ENCODE results near the gene SLC25A42. TPM values are rescaled to one million over a fixed set of nuclear protein-coding genes. Genes with fewer than 3 reads are reported as not detected.

SLC25A42 gene
- polyA plus RNA-seq, 1 experiment, result 5.8 TPM

DNA sequence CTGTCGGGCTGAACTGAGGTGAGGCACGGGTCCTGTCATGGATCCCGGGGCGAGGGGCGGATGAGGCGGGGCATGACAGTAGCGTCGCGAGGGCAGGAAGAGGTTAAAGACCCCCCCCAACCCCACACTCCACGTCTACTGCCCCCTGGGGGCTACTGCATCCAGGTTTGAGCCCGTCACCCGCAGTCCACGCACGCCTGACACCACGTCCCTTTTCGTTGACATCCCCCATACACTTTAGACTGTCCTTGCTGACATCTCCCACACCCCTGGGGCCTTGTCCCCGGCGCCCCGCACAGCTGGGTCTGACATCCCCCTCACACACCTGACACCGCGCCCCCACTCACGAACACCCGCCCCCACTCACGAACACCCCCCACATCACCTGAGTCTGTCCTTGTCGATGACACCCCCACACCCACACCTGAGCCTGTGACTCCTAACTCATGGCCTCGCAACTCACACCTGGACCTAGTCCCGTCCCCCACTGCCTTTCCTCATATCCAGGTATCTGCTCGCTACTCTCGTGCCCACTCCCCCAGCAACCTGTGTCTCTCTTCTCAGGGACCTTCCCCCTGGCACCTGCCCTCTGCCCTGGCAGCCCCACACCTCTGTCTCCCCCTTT lies 416 bp downstream of the SLC25A42 start:
- TF ChIP-seq, protein P1, sequence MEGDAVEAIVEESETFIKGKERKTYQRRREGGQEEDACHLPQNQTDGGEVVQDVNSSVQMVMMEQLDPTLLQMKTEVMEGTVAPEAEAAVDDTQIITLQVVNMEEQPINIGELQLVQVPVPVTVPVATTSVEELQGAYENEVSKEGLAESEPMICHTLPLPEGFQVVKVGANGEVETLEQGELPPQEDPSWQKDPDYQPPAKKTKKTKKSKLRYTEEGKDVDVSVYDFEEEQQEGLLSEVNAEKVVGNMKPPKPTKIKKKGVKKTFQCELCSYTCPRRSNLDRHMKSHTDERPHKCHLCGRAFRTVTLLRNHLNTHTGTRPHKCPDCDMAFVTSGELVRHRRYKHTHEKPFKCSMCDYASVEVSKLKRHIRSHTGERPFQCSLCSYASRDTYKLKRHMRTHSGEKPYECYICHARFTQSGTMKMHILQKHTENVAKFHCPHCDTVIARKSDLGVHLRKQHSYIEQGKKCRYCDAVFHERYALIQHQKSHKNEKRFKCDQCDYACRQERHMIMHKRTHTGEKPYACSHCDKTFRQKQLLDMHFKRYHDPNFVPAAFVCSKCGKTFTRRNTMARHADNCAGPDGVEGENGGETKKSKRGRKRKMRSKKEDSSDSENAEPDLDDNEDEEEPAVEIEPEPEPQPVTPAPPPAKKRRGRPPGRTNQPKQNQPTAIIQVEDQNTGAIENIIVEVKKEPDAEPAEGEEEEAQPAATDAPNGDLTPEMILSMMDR (IDR thresholded peaks at IDR 0.05; ENCODE audit: insufficient read depth, low read depth, low read length), result peak; percentile 51
- Histone ChIP-seq H3K27me3 (ENCODE audit: control insufficient read depth, insufficient read depth, low read length) (no peaks in the 10 kb centered on the region), H3K36me3 (ENCODE audit: control insufficient read depth, insufficient read depth, low read length) (peaks cover 1% of the 10 kb centered on the region), H3K4me3 (ENCODE audit: low read depth, low read length) (peak overlapping the region; percentile 88)
- no peak for DNase-seq (ENCODE audit: low read depth)
- CTCF ChIA-PET, result interaction anchor here (0.7 to 1.9 kb wide), 3 partner anchors 10 to 278 kb away, joined by 3 to 14 read pairs (median 3); no protein-coding TSS in a partner anchor
- POLR2A ChIA-PET, result no interaction called here

DNA sequence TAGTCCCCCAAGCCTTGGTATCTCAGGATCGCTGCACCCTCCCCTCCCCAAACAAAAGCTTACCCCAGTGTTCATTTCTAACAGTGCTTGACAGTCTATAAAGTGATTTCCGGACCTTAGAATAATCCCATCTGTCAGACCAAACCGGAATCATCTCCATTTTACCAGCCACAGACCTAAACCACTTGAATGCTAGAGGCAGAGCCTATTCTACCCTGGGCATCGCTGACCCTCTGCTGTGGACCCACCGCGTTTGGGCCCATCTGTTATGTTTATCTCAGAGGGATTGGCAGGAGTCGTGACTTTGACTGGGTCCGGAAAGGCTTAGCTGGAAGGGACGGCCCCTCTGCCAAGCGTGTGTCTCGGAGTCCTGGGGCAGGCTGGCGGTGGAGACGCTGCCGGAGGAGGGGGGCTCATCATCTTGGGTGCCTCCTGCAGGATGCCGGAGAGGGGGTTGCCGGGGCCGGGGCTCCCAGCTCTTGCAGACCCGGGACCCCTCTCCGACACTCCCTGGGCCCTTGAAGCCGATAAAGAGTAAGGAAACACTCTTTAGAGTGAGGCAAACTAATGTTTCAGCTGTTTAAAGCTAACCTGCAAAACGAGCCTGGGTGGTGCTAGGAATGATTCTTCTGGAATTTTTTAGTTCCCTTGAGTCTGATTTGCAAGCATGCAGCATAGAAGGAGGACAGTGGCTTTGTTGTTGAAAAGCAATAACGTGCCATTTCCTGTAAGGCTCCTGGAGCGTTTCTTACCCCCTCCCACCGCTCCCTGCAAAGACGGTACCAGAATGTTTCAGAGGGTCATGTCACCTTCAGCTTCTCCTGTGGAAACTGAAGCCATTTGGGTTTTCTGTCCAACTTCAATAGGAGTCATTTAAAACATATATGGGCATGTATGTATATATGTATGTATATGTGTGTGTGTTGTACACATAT lies 1.3 kb downstream of the SLC25A42 start:
- no peak for DNase-seq (ENCODE audit: low read depth)
- POLR2A ChIA-PET, result no interaction called here
- no peaks in the 10 kb centered on the region for H3K27me3 ChIP-seq (ENCODE audit: control insufficient read depth, insufficient read depth, low read length)
- CTCF ChIA-PET, result interaction anchor here (0.7 kb wide), 1 partner anchor 277 kb away, joined by 3 read pairs; no protein-coding TSS in a partner anchor
- H3K4me3 ChIP-seq (ENCODE audit: low read depth, low read length), result peak overlapping the region; percentile 88
- TF ChIP-seq, protein P1 (IDR thresholded peaks at IDR 0.05; ENCODE audit: insufficient read depth, low read depth, low read length), result no peak
- H3K36me3 ChIP-seq (ENCODE audit: control insufficient read depth, insufficient read depth, low read length), result peaks cover 1% of the 10 kb centered on the region; the same call in 1 of the 2 replicates

DNA sequence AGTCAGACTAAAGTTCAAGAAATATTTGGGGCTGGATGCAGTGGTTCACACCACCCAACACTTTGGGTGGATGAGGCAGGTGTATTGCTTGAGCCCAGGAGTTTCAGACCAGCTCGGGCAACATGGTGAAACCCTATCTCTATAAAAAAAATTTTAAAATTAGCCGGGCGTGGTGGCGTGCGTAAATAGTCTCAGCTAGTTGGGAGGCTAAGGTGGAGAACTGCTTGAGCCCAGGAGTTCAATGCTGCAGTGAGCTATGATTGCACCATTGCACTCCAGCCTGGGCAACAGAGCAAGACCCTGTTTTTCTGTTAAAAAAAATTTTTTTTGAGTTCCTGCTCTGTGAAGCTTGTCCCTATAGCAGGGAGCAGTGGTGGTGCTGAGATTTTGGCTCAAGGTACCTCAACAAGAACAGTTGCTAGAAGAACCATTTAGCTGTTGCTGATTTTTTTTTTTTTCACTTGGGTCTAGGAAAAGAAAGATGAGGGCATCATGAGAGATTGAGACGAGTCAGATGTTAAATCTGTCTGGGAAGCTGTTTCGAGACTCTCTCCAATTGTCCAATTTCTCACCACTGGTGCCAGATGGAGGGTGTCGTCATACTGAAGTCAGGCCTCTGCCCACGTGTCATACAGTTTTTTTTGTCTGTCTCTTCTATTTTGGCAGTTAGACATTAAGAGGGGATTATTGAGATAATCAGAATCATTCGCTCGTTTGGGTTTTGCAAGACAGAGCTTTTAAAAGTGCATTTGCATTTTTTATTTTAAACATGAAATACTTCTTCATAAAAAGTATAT lies 3.7 kb downstream of the SLC25A42 start:
- H3K27me3 ChIP-seq (ENCODE audit: control insufficient read depth, insufficient read depth, low read length), result no peaks in the 10 kb centered on the region
- ChIA-PET CTCF (interaction anchor here (0.6 to 1.6 kb wide), 2 partner anchors 49 to 275 kb away, joined by 3 read pairs; no protein-coding TSS in a partner anchor), POLR2A (no interaction called here)
- DNase-seq (ENCODE audit: low read depth), result no peak
- TF ChIP-seq, protein P1 (IDR thresholded peaks at IDR 0.05; ENCODE audit: insufficient read depth, low read depth, low read length), result no peak
- H3K4me3 ChIP-seq (ENCODE audit: low read depth, low read length), result no peak overlapping the region
- no peaks in the 10 kb centered on the region; the same call in 1 of the 2 replicates for H3K36me3 ChIP-seq (ENCODE audit: control insufficient read depth, insufficient read depth, low read length)

DNA sequence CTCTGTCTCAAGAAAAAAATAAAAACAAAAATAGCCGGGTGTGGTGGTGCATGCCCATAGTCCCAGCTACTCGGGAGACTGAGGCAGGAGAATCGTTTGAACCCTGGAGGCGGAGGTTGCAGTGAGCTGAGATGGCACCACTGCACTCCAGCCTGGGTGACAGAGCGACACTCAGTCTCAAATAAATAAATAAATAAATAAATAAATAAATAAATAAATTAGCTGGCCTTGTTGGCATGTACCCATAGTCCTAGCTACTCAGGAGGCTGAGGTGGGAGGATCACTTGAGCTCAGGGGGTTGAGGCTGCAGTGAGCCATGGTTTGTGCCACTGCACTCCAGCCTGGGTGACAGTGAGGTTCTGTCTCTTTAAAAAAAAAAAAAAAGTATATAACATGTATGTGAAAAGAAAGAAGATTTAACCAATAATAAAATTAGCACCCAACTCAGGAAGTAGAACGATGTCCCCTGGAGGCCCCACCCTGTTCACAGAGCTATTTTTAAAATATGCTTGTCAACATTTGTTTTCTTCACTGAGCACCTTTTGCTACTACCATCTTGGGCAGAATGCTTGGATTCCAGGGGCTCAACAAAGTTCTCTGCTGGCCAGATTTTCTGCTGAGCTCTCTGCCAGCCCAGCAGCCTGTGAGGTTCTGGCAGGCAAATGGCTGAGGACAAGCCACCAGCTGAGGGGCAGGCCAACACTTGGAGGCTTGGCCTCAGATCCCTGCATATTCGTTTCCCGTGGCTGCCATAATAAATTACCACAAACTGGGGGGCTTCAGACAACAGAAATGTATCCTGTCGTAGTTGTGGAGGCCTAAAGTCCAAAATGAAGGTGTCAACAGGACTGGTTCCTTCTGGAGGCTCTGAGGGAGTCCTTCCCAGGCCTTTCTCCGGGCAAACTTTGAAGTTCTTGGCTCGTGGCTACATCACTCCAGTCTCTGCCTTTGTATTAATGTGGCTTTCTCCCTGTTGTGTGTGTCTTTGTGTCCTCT lies 5.2 kb downstream of the SLC25A42 start:
- ChIA-PET POLR2A (no interaction called here), CTCF (interaction anchor here (0.7 to 2.0 kb wide), 3 partner anchors 14 to 274 kb away, joined by 3 to 6 read pairs (median 3); no protein-coding TSS in a partner anchor)
- H3K36me3 ChIP-seq (ENCODE audit: control insufficient read depth, insufficient read depth, low read length), result no peaks in the 10 kb centered on the region; the same call in 1 of the 2 replicates
- no peaks in the 10 kb centered on the region for H3K27me3 ChIP-seq (ENCODE audit: control insufficient read depth, insufficient read depth, low read length)
- TF ChIP-seq, protein P1 (IDR thresholded peaks at IDR 0.05; ENCODE audit: insufficient read depth, low read depth, low read length), result no peak
- H3K4me3 ChIP-seq (ENCODE audit: low read depth, low read length), result no peak overlapping the region
- no peak for DNase-seq (ENCODE audit: low read depth)
